Endothelial cell of umbilical vein (primary cell): ENCODE data around the gene NEU4. TPM values are rescaled to one million over a fixed set of nuclear protein-coding genes. Genes with fewer than 3 reads are reported as not detected.

Experiments used
- BruUV-seq: library from RNA; stranded (reverse); fragments of 400-500 nt; replicated peaks from 2 replicates; lab custom pipeline; 2021; lab: Mats Ljungman, UMichigan
- CTCF ChIA-PET: fragments of 300-600, 350-600 bp; sonication (Branson Sonifier 250); formaldehyde crosslinking; loops from one replicate; lab custom pipeline; 2021; ENCODE audit warnings: antibody characterized with exemption, inconsistent platforms; lab: Charles Lee
- POLR2A ChIA-PET: fragments of 300-600, 350-600 bp; sonication (Branson Sonifier 250); formaldehyde crosslinking; loops from one replicate; lab custom pipeline; 2021; ENCODE audit warnings: antibody characterized with exemption, inconsistent platforms; lab: Charles Lee
- DNase-seq: peaks from one replicate; pipeline ENCODE4 v3.0.0-alpha.2; 2011; ENCODE audit warnings: low read depth, low spot score
- FAIRE-seq: peaks from 2 replicates; lab custom pipeline; 2011; peaks lifted over from hg19 to GRCh38; lab: Jason Lieb, UNC
- H2AFZ ChIP-seq: 2 replicates; pipeline ENCODE4 v1.6.0; 2012; ENCODE audit warnings: low read depth, low read length, control low read depth, inconsistent platforms
- H3K27ac ChIP-seq: 2 replicates; pipeline ENCODE4 v1.5.1; 2011; ENCODE audit warnings: low read depth, mild to moderate bottlenecking, control low read depth, low read length, moderate library complexity; ENCODE audit not compliant: insufficient read depth
- H3K27me3 ChIP-seq, 2 experiments: 2 replicates each; pipeline versions ENCODE4 v1.6.0 to v1.6.1; 2011; ENCODE audit warnings: low read length in 2 of 2, mixed read lengths in 1 of 2; ENCODE audit not compliant: control insufficient read depth in 2 of 2, insufficient read depth in 2 of 2
- H3K36me3 ChIP-seq, 2 experiments: 2 replicates in 1 of 2; 3 replicates in 1 of 2; pipeline ENCODE4 v1.5.1; 2011; ENCODE audit warnings: low read length in 2 of 2, mild to moderate bottlenecking in 1 of 2, moderate library complexity in 1 of 2; ENCODE audit not compliant: control insufficient read depth in 2 of 2, insufficient read depth in 2 of 2; ENCODE audit errors: extremely low read depth in 1 of 2
- H3K4me1 ChIP-seq: 3 replicates; pipeline ENCODE4 v1.5.1; 2011; ENCODE audit warnings: mild to moderate bottlenecking, low read length; ENCODE audit not compliant: control insufficient read depth, insufficient read depth; ENCODE audit errors: extremely low read depth
- H3K4me2 ChIP-seq: 2 replicates; pipeline ENCODE4 v1.6.1; 2011; ENCODE audit warnings: low read length, control low read depth, mixed read lengths; ENCODE audit not compliant: insufficient read depth
- H3K4me3 ChIP-seq, 3 experiments: fragments of 200-600 bp in 1 of 3; sonication (generic), shearing (Covaris generic) in 1 of 3; replicated peaks in 1 of 3; 2 replicates each; pipeline ENCODE4 v1.5.1; 2011 to 2016; ENCODE audit warnings: control low read depth in 3 of 3, low read length in 3 of 3, mild to moderate bottlenecking in 2 of 3, inconsistent platforms in 1 of 3, low read depth in 1 of 3, moderate library complexity in 1 of 3; ENCODE audit not compliant: insufficient read depth in 1 of 3
- H3K79me2 ChIP-seq: 2 replicates; pipeline ENCODE4 v1.6.0; 2012; ENCODE audit warnings: low read length, inconsistent platforms; ENCODE audit not compliant: control insufficient read depth, insufficient read depth
- H3K9ac ChIP-seq: replicated peaks from 2 replicates; pipeline ENCODE3; 2011; ENCODE audit warnings: low read length, control low read depth; ENCODE audit not compliant: insufficient read depth; ENCODE audit errors: extremely low read depth
- H3K9me1 ChIP-seq: replicated peaks from 3 replicates; pipeline ENCODE4 v1.6.0; 2011; ENCODE audit warnings: mild to moderate bottlenecking, low read length; ENCODE audit not compliant: control insufficient read depth, insufficient read depth; ENCODE audit errors: extremely low read depth
- H3K9me3 ChIP-seq: replicated peaks from 2 replicates; pipeline ENCODE4 v1.5.1; 2012; ENCODE audit warnings: low read length, inconsistent platforms; ENCODE audit not compliant: control insufficient read depth, insufficient read depth
- H4K20me1 ChIP-seq: replicated peaks from 2 replicates; pipeline ENCODE3; 2011; ENCODE audit warnings: mild to moderate bottlenecking, low read length; ENCODE audit not compliant: control insufficient read depth, insufficient read depth; ENCODE audit errors: extremely low read depth
- CTCF ChIP-seq, 2 donors: IDR thresholded peaks; 1 replicate in 1 of 2; 2 replicates in 1 of 2; pipeline ENCODE4 v1.5.1; 2011; ENCODE audit warnings: low read length in 2 of 2, mild to moderate bottlenecking in 2 of 2, moderate library complexity in 2 of 2, control low read depth in 1 of 2, inconsistent platforms in 1 of 2, low read depth in 1 of 2; ENCODE audit not compliant: insufficient read depth in 1 of 2; ENCODE audit errors: extremely low read depth in 1 of 2
- EZH2 ChIP-seq: IDR thresholded peaks from 2 replicates; pipeline ENCODE4 v1.6.1; 2012; ENCODE audit warnings: borderline replicate concordance, low read depth, mild to moderate bottlenecking, moderate library complexity, low read length, inconsistent platforms; ENCODE audit not compliant: severe bottlenecking
- FOS ChIP-seq: IDR thresholded peaks from 2 replicates; pipeline ENCODE4 v1.6.1; 2011; ENCODE audit warnings: mild to moderate bottlenecking, low read length, moderate library complexity, borderline replicate concordance; ENCODE audit not compliant: insufficient read depth
- GATA2 ChIP-seq: IDR thresholded peaks from 2 replicates; pipeline ENCODE4 v1.7.0; 2011; ENCODE audit warnings: low read depth, mild to moderate bottlenecking, moderate library complexity, mixed read lengths, low read length; ENCODE audit not compliant: insufficient read length, insufficient read depth
- JUN ChIP-seq: IDR thresholded peaks from 2 replicates; pipeline ENCODE4 v1.6.1; 2011; ENCODE audit warnings: borderline replicate concordance, low read depth; ENCODE audit not compliant: insufficient read length, insufficient read depth
- MYC ChIP-seq: IDR thresholded peaks from one replicate; pipeline ENCODE4 v1.6.1; 2011; ENCODE audit warnings: mild to moderate bottlenecking, low read depth, low read length
- POLR2A ChIP-seq: IDR thresholded peaks from 2 replicates; pipeline ENCODE4 v1.6.1; 2012; ENCODE audit warnings: low read depth, mild to moderate bottlenecking, control low read depth, low read length
- dilution Hi-C: fragments of 300-500 bp; cut with MboI; formaldehyde crosslinking; loops from one replicate; pipeline ENCODE4 v1.15.0; 2019; ENCODE audit warnings: low sequenced_read_pairs; ENCODE audit not compliant: extremely low pct_ligation_motif_present
- intact Hi-C: fragments of 100-400 bp; cut with micrococcal nuclease; formaldehyde crosslinking; loops from one replicate; pipeline ENCODE4 v1.10.0; 2022
- polyA plus RNA-seq, 4 experiments: library from polyadenylated mRNA; depleted of rRNA in 3 of 4; stranded (reverse) in 3 of 4; unstranded in 1 of 4; fragments of >200 nt; gene quantifications; 2 replicates each; pipeline versions ENCODE4 v1.2.1 to v1.2.3, GENCODE V29; 2011 to 2012; ENCODE audit warnings: missing spikeins in 1 of 4
- total RNA-seq: library from RNA; stranded (reverse); gene quantifications from 2 replicates; pipeline ENCODE4 v1.2.3, GENCODE V29; 2021

The NEU4 gene
- total and polyA plus RNA-seq, 2 donors (not counting 3 experiments of a cell fraction or from before 2014, with no cell fraction given), result not detected

GRCh38 chr2:241768850-241769249, 40.1 kb upstream of the NEU4 start:
- CTCF ChIA-PET, result no interaction called here
- Histone ChIP-seq H3K9me3 (no peaks in the 10 kb centered on the region), H3K9ac (no peak overlapping the region), H3K4me3 (no peak overlapping the region), H3K27ac (no peak overlapping the region), H3K27me3 (no peaks in the 10 kb centered on the region), H4K20me1 (no peaks in the 10 kb centered on the region), H3K4me1 (peaks cover 2% of the 10 kb centered on the region), H3K79me2 (no peaks in the 10 kb centered on the region), H3K9me1 (no peaks in the 10 kb centered on the region), H3K36me3 (peaks cover 0 to 2% of the 10 kb centered on the region in 2 experiments), H2AFZ (no peak overlapping the region), H3K4me2 (no peak overlapping the region)
- DNase-seq (no peak), FAIRE-seq (no peak)
- POLR2A ChIA-PET, result no interaction called here
- intact Hi-C loops (no loop called here), dilution Hi-C loops (no loop called here)
- no peak for TF ChIP-seq POLR2A
- no peak for TF ChIP-seq MYC
- TF ChIP-seq EZH2, result no peak
- TF ChIP-seq JUN, result no peak
- no peak for TF ChIP-seq FOS
- TF ChIP-seq CTCF (IDR thresholded peaks at IDR 0.05; ENCODE audit: extremely low read depth in 1 of 2, insufficient read depth in 1 of 2, low read depth in 1 of 2, low read length in 2 of 2), result no peak
- TF ChIP-seq GATA2, result no peak
- BruUV-seq, result no TSS peak
